GM23338 (cell line): ENCODE results near the gene MYH3. TPM values are rescaled to one million over a fixed set of nuclear protein-coding genes. Genes with fewer than 3 reads are reported as not detected.

ENCODE experiments used
- ATAC-seq: fragments of 200-7000 bp; cut with Tn5 transposase; 3 replicates; pipeline ENCODE4 v1.9.1; 2020
- DNase-seq: peaks from one replicate; pipeline ENCODE4 v3.0.0-alpha.2; 2015; ENCODE audit warnings: low spot score
- H2AFZ ChIP-seq: fragments of 200-600 bp; sonication (generic); 2 replicates; pipeline ENCODE4 v1.8.0; 2016; ENCODE audit warnings: antibody characterized with exemption, mild to moderate bottlenecking, moderate library complexity
- H3F3A ChIP-seq: fragments of 200-600 bp; sonication (generic); replicated peaks from 2 replicates; pipeline ENCODE4 v1.8.0; 2017; ENCODE audit warnings: antibody characterized with exemption, mixed run types, low read depth
- H3K27ac ChIP-seq: fragments of 200-600 bp; sonication (generic); 2 replicates; pipeline ENCODE4 v1.6.1; 2016; ENCODE audit warnings: low read depth
- H3K27me3 ChIP-seq: fragments of 200-600 bp; sonication (generic); 2 replicates; pipeline ENCODE4 v1.8.0; 2016; ENCODE audit warnings: mild to moderate bottlenecking, mixed run types, moderate library complexity; ENCODE audit not compliant: insufficient read depth
- H3K36me3 ChIP-seq: fragments of 200-600 bp; sonication (generic); 2 replicates; pipeline ENCODE4 v1.8.0; 2016; ENCODE audit warnings: mild to moderate bottlenecking; ENCODE audit not compliant: insufficient read depth
- H3K4me1 ChIP-seq: fragments of 200-600 bp; sonication (generic); 2 replicates; pipeline ENCODE4 v1.8.0; 2016; ENCODE audit warnings: mild to moderate bottlenecking, moderate library complexity; ENCODE audit not compliant: insufficient read depth
- H3K4me2 ChIP-seq: fragments of 200-600 bp; sonication (generic); 2 replicates; pipeline ENCODE4 v1.7.1; 2017; ENCODE audit warnings: mixed run types
- H3K4me3 ChIP-seq: fragments of 200-600 bp; sonication (generic); 2 replicates; pipeline ENCODE4 v1.6.1; 2016; ENCODE audit warnings: mixed run types
- H3K79me2 ChIP-seq: fragments of 200-600 bp; sonication (generic); replicated peaks from 2 replicates; pipeline ENCODE4 v1.8.0; 2017; ENCODE audit warnings: mild to moderate bottlenecking; ENCODE audit not compliant: insufficient read depth
- H3K9me2 ChIP-seq: fragments of 200-600 bp; sonication (generic); 2 replicates; pipeline ENCODE4 v1.8.0; 2017; ENCODE audit not compliant: insufficient read depth
- H4K20me1 ChIP-seq: fragments of 200-600 bp; sonication (generic); replicated peaks from 2 replicates; pipeline ENCODE4 v1.8.0; 2017; ENCODE audit warnings: mild to moderate bottlenecking; ENCODE audit not compliant: insufficient read depth
- H3K27ac Mint-ChIP-seq: 2 replicates; pipeline ENCODE4 v1.8.0; 2020; ENCODE audit warnings: inconsistent platforms, mild to moderate bottlenecking, moderate library complexity, mixed read lengths
- H3K27me3 Mint-ChIP-seq: 3 replicates; pipeline ENCODE4 v1.8.0; 2022; ENCODE audit warnings: low read depth, mild to moderate bottlenecking, moderate library complexity, mixed read lengths, inconsistent platforms; ENCODE audit not compliant: insufficient read depth, poor library complexity
- H3K36me3 Mint-ChIP-seq: 3 replicates; pipeline ENCODE4 v1.8.0; 2021; ENCODE audit warnings: low read depth, mild to moderate bottlenecking, inconsistent platforms, moderate library complexity, mixed read lengths
- H3K4me1 Mint-ChIP-seq: 3 replicates; pipeline ENCODE4 v1.8.0; 2020; ENCODE audit warnings: mild to moderate bottlenecking, inconsistent platforms, mixed read lengths
- H3K4me3 Mint-ChIP-seq: 3 replicates; pipeline ENCODE4 v1.8.0; 2021; ENCODE audit warnings: moderate library complexity, mild to moderate bottlenecking, inconsistent platforms, mixed read lengths
- H3K9me3 Mint-ChIP-seq: 3 replicates; pipeline ENCODE4 v1.8.0; 2020; ENCODE audit warnings: moderate library complexity, mild to moderate bottlenecking, inconsistent platforms, mixed read lengths
- CREB1 ChIP-seq: fragments of 250-450 bp; sonication (Bioruptor Pico); IDR thresholded peaks from 2 replicates; pipeline ENCODE4 v1.5.0; 2020; ENCODE audit warnings: low read depth, mild to moderate bottlenecking, moderate library complexity
- CTCF ChIP-seq, 2 experiments: fragments of 200-600 bp in 1 of 2; sonication (generic) in 1 of 2; conservative IDR thresholded peaks; 2 replicates each; pipeline versions ENCODE4 v1.5.1 to v1.6.1; 2016 to 2017; ENCODE audit warnings: antibody characterized with exemption in 2 of 2, low read depth in 2 of 2, mild to moderate bottlenecking in 2 of 2, moderate library complexity in 1 of 2
- EZH2 ChIP-seq: fragments of 200-600 bp; sonication (generic); IDR thresholded peaks from one replicate; pipeline ENCODE4 v1.8.0; 2017; ENCODE audit warnings: antibody characterized with exemption, mild to moderate bottlenecking, low read depth; ENCODE audit not compliant: unreplicated experiment
- JUNB ChIP-seq: IDR thresholded peaks from one replicate; pipeline ENCODE4 v1.6.1; 2016; ENCODE audit warnings: antibody characterized with exemption; ENCODE audit not compliant: unreplicated experiment
- NANOG ChIP-seq: IDR thresholded peaks from 2 replicates; pipeline ENCODE4 v1.6.1; 2016; ENCODE audit warnings: antibody characterized with exemption, borderline replicate concordance
- POLR2AphosphoS5 ChIP-seq: IDR thresholded peaks from 2 replicates; pipeline ENCODE4 v1.6.1; 2016; ENCODE audit warnings: antibody characterized with exemption, low read depth
- REST ChIP-seq: IDR thresholded peaks from one replicate; pipeline ENCODE4 v1.6.1; 2018; ENCODE audit warnings: antibody characterized with exemption; ENCODE audit not compliant: unreplicated experiment
- STAT1 ChIP-seq: IDR thresholded peaks from one replicate; pipeline ENCODE4 v1.6.1; 2016; ENCODE audit warnings: antibody characterized with exemption; ENCODE audit not compliant: unreplicated experiment
- ZNF331 ChIP-seq: fragments of 250-450 bp; sonication (Bioruptor Pico); IDR thresholded peaks from 2 replicates; pipeline ENCODE4 v1.5.0; 2020; ENCODE audit warnings: low read depth, mild to moderate bottlenecking, moderate library complexity
- polyA plus RNA-seq: library from polyadenylated mRNA; unstranded; fragments of >200 nt; fragmentation: Nextera tagmentation; extraction: Ambion mirVana; gene quantifications from 2 replicates; pipeline ENCODE4 v1.2.1, GENCODE V29; 2016
- total RNA-seq: library from RNA; depleted of rRNA; stranded (reverse); fragments of >200 nt; shearing (Covaris generic); gene quantifications from 2 replicates; pipeline ENCODE4 v1.2.3, GENCODE V29; 2014

Gene MYH3
- total and polyA plus RNA-seq, 2 experiments from 2014 or later = 0.84 to 1.8 TPM

- no peaks in the 10 kb centered on the region for H4K20me1 ChIP-seq
- H3K27me3 Mint-ChIP-seq = peaks cover 4% of the 10 kb centered on the region
- H3K27ac Mint-ChIP-seq = no peak overlapping the region
- H3F3A ChIP-seq = no peaks in the 10 kb centered on the region
- H3K9me2 ChIP-seq = no peaks in the 10 kb centered on the region
- DNase-seq (no peak), ATAC-seq (no peak)
- H2AFZ ChIP-seq = no peak overlapping the region
- H3K79me2 ChIP-seq = no peaks in the 10 kb centered on the region
- no peak overlapping the region for H3K4me3 ChIP-seq
- no peaks in the 10 kb centered on the region for H3K4me1 ChIP-seq
- no peaks in the 10 kb centered on the region; the same call in 2 of the 3 replicates for H3K4me1 Mint-ChIP-seq
- H3K4me2 ChIP-seq = no peak overlapping the region
- H3K36me3 Mint-ChIP-seq = no peaks in the 10 kb centered on the region; the same call in 2 of the 3 replicates
- no peaks in the 10 kb centered on the region for H3K27me3 ChIP-seq
- H3K4me3 Mint-ChIP-seq = no peak overlapping the region
- H3K9me3 Mint-ChIP-seq = peaks cover 2% of the 10 kb centered on the region; the same call in 1 of the 3 replicates
- TF ChIP-seq POLR2AphosphoS5 = no peak
- no peak for TF ChIP-seq REST
- TF ChIP-seq ZNF331 (CRISPR knock-in tag) = no peak
- no peak for TF ChIP-seq EZH2
- no peak for TF ChIP-seq NANOG
- no peak for TF ChIP-seq CTCF (conservative IDR thresholded peaks at IDR 0.05; ENCODE audit: low read depth in 2 of 2)
- TF ChIP-seq STAT1 = no peak
- no peak for TF ChIP-seq CREB1 (CRISPR knock-in tag)
- H3K36me3 ChIP-seq = no peaks in the 10 kb centered on the region
- no peak overlapping the region for H3K27ac ChIP-seq
Observed at GRCh38 chr17:10583834-10584233, 73.3 kb downstream of the MYH3 start.

GRCh38 chr17:10579270-10579669, 77.8 kb downstream of the MYH3 start:
- ATAC-seq (no peak), DNase-seq (no peak)
- H3K36me3 ChIP-seq = no peaks in the 10 kb centered on the region
- Mint-ChIP-seq H3K27me3 (peaks cover 4% of the 10 kb centered on the region), H3K9me3 (peaks cover 2% of the 10 kb centered on the region; the same call in 1 of the 3 replicates), H3K36me3 (no peaks in the 10 kb centered on the region; the same call in 2 of the 3 replicates), H3K27ac (no peak overlapping the region), H3K4me1 (peaks cover 8% of the 10 kb centered on the region), H3K4me3 (no peak overlapping the region)
- no peak overlapping the region for H3K4me2 ChIP-seq
- no peaks in the 10 kb centered on the region for H3F3A ChIP-seq
- H3K4me3 ChIP-seq = no peak overlapping the region
- no peaks in the 10 kb centered on the region for H3K27me3 ChIP-seq
- no peaks in the 10 kb centered on the region for H4K20me1 ChIP-seq
- peaks cover 4% of the 10 kb centered on the region for H3K4me1 ChIP-seq
- no peaks in the 10 kb centered on the region for H3K79me2 ChIP-seq
- H2AFZ ChIP-seq = peak overlapping the region; percentile 85; the same call in 1 of the 2 replicates
- no peaks in the 10 kb centered on the region for H3K9me2 ChIP-seq
- H3K27ac ChIP-seq = no peak overlapping the region
- no peak for TF ChIP-seq JUNB
- no peak for TF ChIP-seq CTCF (conservative IDR thresholded peaks at IDR 0.05; ENCODE audit: low read depth in 2 of 2)
